ENCODE data around the gene ANKRD6. TPM values are rescaled to one million over a fixed set of nuclear protein-coding genes. Genes with fewer than 3 reads are reported as not detected.

ANKRD6 gene
- total RNA-seq, 1 donor from 2014 or later, result 20.7 TPM

DNA sequence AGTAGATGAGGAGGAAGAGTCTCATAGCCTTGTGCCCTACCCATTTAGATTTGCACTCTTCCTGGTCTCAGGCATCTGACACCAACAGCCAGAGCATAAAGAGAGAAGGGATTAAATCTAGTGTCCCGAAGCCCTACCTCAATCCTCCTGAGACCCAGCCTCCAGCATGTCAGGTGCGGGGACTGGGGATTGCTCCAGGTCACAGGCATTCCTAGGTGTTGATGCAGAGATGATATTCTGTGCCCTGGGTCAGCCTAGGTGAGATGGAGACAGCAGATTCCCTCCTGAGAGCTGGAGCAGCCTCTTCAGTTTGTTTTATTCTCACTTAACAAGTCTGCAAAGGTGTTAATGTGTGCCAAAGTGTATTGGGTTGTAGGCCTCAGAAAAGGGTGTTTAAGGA lies 89.8 kb downstream of the ANKRD6 start:
- Mint-ChIP-seq H3K27ac (ENCODE audit: unreplicated experiment) (no peak overlapping the region), H3K4me1 (peaks cover 4% of the 10 kb centered on the region), H3K9me3 (no peaks in the 10 kb centered on the region), H3K36me3 (ENCODE audit: low read depth) (no peaks in the 10 kb centered on the region), H3K4me3 (no peak overlapping the region), H3K27me3 (ENCODE audit: low read depth) (no peaks in the 10 kb centered on the region)
- no peak for DNase-seq (ENCODE audit: low read depth, low spot score)
- TF ChIP-seq CTCF (conservative IDR thresholded peaks at IDR 0.05), result no peak

DNA sequence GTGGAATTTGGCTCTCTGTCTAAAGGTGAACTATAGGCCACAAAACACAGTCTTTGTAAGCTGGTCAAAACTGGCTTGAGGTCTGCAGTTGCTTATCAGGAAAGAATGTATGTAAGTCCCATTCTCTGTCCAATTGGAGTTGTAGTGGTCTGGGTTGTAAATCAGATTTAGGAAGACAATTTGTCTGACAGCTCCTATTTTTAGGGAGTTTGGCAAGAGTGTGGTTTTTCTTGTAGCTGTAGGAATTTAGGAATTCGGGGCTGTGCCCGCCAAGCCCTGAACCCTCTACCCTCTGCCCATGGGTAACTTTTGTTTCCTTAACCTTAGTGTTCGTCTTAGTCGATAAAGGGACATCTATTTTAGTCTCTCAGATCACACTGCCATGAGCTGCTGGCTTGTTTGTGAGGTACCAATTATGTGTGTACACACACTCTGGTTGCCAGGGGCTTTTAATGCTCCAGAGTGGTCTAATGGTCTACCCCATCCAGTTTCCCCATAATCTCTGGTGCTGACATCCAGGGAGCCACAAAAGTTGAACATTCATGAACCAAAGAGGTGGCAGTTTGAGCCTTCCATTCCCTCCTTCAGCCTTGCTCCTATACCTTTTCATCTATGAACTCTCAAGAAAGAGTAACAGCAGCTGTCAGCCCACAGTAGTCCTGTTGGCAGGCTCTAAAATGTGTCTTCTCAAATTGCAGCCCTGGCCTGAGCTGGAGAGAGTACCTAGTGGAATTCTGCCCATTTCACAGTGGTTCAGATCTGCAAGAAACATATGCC lies 93.0 kb downstream of the ANKRD6 start:
- Mint-ChIP-seq H3K27me3 (ENCODE audit: low read depth) (no peaks in the 10 kb centered on the region), H3K4me3 (no peak overlapping the region), H3K9me3 (peaks cover 3% of the 10 kb centered on the region), H3K4me1 (peaks cover 6% of the 10 kb centered on the region), H3K36me3 (ENCODE audit: low read depth) (peaks cover 2% of the 10 kb centered on the region), H3K27ac (ENCODE audit: unreplicated experiment) (no peak overlapping the region)
- no peak for DNase-seq (ENCODE audit: low read depth, low spot score)
- TF ChIP-seq CTCF (conservative IDR thresholded peaks at IDR 0.05), result no peak

GRCh38 chr6:89526563-89526869 lies 93.6 kb downstream of the ANKRD6 start:
- TF ChIP-seq CTCF (conservative IDR thresholded peaks at IDR 0.05), result no peak
- Mint-ChIP-seq H3K4me3 (no peak overlapping the region), H3K27ac (ENCODE audit: unreplicated experiment) (no peak overlapping the region), H3K9me3 (peaks cover 3% of the 10 kb centered on the region), H3K4me1 (peaks cover 6% of the 10 kb centered on the region), H3K27me3 (ENCODE audit: low read depth) (no peaks in the 10 kb centered on the region), H3K36me3 (ENCODE audit: low read depth) (peaks cover 2% of the 10 kb centered on the region)
- DNase-seq (ENCODE audit: low read depth, low spot score), result no peak

- DNase-seq (ENCODE audit: low read depth, low spot score), result no peak
- H3K4me1 Mint-ChIP-seq, result peaks cover 6% of the 10 kb centered on the region
- peaks cover 3% of the 10 kb centered on the region for H3K9me3 Mint-ChIP-seq
- H3K4me3 Mint-ChIP-seq, result no peak overlapping the region
- H3K27me3 Mint-ChIP-seq (ENCODE audit: low read depth), result no peaks in the 10 kb centered on the region
- TF ChIP-seq CTCF (conservative IDR thresholded peaks at IDR 0.05), result no peak
- peaks cover 2% of the 10 kb centered on the region for H3K36me3 Mint-ChIP-seq (ENCODE audit: low read depth)
- H3K27ac Mint-ChIP-seq (ENCODE audit: unreplicated experiment), result no peak overlapping the region
Measured at GRCh38 chr6:89527634-89528033, 94.7 kb downstream of the ANKRD6 start.

- Mint-ChIP-seq H3K36me3 (ENCODE audit: low read depth) (peaks cover 2% of the 10 kb centered on the region), H3K9me3 (peaks cover 3% of the 10 kb centered on the region), H3K4me3 (no peak overlapping the region), H3K27ac (ENCODE audit: unreplicated experiment) (no peak overlapping the region), H3K27me3 (ENCODE audit: low read depth) (no peaks in the 10 kb centered on the region), H3K4me1 (peaks cover 3% of the 10 kb centered on the region)
- TF ChIP-seq CTCF (conservative IDR thresholded peaks at IDR 0.05), result no peak
- DNase-seq (ENCODE audit: low read depth, low spot score), result no peak
Measured at GRCh38 chr6:89528866-89529265, 95.9 kb downstream of the ANKRD6 start.
